Activated CD8-positive, alpha-beta T cell treated with anti-CD3 and anti-CD28 coated beads for 36 hours (primary cell): ENCODE results near the gene INTS2. TPM values are rescaled to one million over a fixed set of nuclear protein-coding genes. Genes with fewer than 3 reads are reported as not detected.

Experiments
- ATAC-seq: fragments of 200-7000 bp; cut with Tn5 transposase; one replicate; pipeline ENCODE4 v1.10.0; 2021; ENCODE audit warnings: mild to moderate bottlenecking, moderate library complexity
- CTCF ChIA-PET: fragments of 350-600 bp; sonication (Branson Sonifier 250); formaldehyde crosslinking; loops from one replicate; lab custom pipeline; 2021; ENCODE audit warnings: antibody characterized with exemption; lab: Charles Lee
- POLR2A ChIA-PET: fragments of 350-600 bp; sonication (Branson Sonifier 250); formaldehyde crosslinking; loops from one replicate; lab custom pipeline; 2021; ENCODE audit warnings: antibody characterized with exemption; lab: Charles Lee
- DNase-seq: peaks from one replicate; pipeline ENCODE4 v3.0.0-alpha.2; 2020
- H3K27ac Mint-ChIP-seq: one replicate; pipeline ENCODE4 v1.8.0; 2021; ENCODE audit warnings: mild to moderate bottlenecking, mixed read lengths
- H3K27me3 Mint-ChIP-seq: one replicate; pipeline ENCODE4 v1.8.0; 2021; ENCODE audit warnings: mixed read lengths
- H3K36me3 Mint-ChIP-seq: one replicate; pipeline ENCODE4 v1.8.0; 2021; ENCODE audit warnings: low read depth, mixed read lengths
- H3K4me1 Mint-ChIP-seq: one replicate; pipeline ENCODE4 v1.8.0; 2021; ENCODE audit warnings: low read depth, mixed read lengths
- H3K4me3 Mint-ChIP-seq: one replicate; pipeline ENCODE4 v1.8.0; 2021; ENCODE audit warnings: mild to moderate bottlenecking, moderate library complexity, mixed read lengths
- H3K9me3 Mint-ChIP-seq: one replicate; pipeline ENCODE4 v1.8.0; 2021; ENCODE audit warnings: mixed read lengths
- CTCF ChIP-seq: fragments of 200-600 bp; IDR thresholded peaks from one replicate; pipeline ENCODE4 v1.8.0; 2022; ENCODE audit warnings: antibody characterized with exemption, mild to moderate bottlenecking
- intact Hi-C: fragments of 100-400 bp; cut with micrococcal nuclease; formaldehyde crosslinking; loops from one replicate; pipeline ENCODE4 v1.10.0; 2022
- total RNA-seq, 2 experiments: library from RNA; stranded (reverse); gene quantifications; one replicate each; pipeline ENCODE4 v1.2.3, GENCODE V29; 2021

The INTS2 gene
- total RNA-seq, 2 experiments from 2014 or later = 30.7 to 33.5 TPM

DNA sequence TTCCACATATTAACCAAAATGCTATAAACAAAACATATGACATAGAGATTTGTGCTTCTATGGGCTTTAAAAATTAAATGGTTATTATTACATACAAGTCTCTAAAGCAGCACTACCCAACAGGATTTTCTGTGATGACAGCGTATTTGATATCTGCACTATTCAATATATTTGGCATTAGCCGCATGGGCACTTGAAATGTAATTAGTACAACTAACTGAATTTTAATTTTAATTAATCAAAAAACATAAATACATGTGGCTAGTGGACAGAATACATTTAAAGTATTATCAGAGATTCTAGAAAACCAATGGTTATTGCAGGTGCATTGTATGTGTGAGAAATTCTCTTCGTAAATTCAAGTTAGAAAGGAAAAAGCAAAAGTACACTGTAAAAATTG lies 110.3 kb downstream of the INTS2 start:
- Mint-ChIP-seq H3K4me3 (no peak overlapping the region), H3K27ac (no peak overlapping the region), H3K36me3 (peaks cover 23% of the 10 kb centered on the region), H3K4me1 (peaks cover 7% of the 10 kb centered on the region), H3K27me3 (no peaks in the 10 kb centered on the region), H3K9me3 (no peaks in the 10 kb centered on the region)
- POLR2A ChIA-PET = no interaction called here
- CTCF ChIA-PET = no interaction called here
- intact Hi-C loops = no loop called here
- TF ChIP-seq CTCF = no peak
- ATAC-seq (no peak), DNase-seq (no peak)

GRCh38 chr17:61816538-61816937 lies 111.2 kb downstream of the INTS2 start:
- CTCF ChIA-PET = no interaction called here
- intact Hi-C loops = no loop called here
- ATAC-seq (no peak), DNase-seq (peak; percentile 12)
- Mint-ChIP-seq H3K27ac (no peak overlapping the region), H3K4me1 (peaks cover 7% of the 10 kb centered on the region), H3K4me3 (no peak overlapping the region), H3K27me3 (no peaks in the 10 kb centered on the region), H3K9me3 (no peaks in the 10 kb centered on the region), H3K36me3 (peaks cover 20% of the 10 kb centered on the region)
- TF ChIP-seq CTCF = no peak
- POLR2A ChIA-PET = no interaction called here

DNA sequence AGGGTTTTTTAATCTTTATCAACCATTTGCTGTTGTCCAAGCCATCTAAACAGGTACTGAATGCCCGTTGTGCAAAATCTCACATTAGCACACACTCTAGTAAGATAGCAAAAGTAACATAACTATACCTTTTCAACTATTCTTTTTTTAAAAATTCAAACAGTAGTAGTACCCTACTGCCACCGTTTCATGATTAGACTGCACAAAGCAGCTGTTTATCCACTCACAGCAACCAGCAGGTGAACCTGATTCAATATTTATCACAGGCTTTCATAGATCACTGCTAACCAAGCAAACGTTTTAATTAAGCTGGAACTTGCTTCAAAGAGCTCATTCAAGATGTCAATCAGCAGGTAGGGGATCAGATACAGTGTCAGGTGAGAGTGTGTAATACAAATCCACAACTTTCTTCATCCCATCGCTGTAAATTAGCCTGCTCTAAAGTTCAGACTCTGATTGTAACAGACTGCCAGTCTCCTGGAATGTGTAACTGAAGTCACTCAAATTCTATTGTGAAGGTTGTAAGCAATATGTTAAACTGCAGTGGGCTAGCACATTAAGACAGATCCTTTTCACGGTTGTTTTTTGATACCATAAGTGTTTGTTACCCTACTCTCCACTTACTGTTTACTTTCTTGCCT lies 111.8 kb downstream of the INTS2 start:
- H3K36me3 Mint-ChIP-seq = peaks cover 16% of the 10 kb centered on the region
- ChIA-PET CTCF (no interaction called here), POLR2A (no interaction called here)
- no peaks in the 10 kb centered on the region for H3K27me3 Mint-ChIP-seq
- H3K9me3 Mint-ChIP-seq = no peaks in the 10 kb centered on the region
- intact Hi-C loops = no loop called here
- no peak overlapping the region for H3K4me3 Mint-ChIP-seq
- H3K27ac Mint-ChIP-seq = no peak overlapping the region
- H3K4me1 Mint-ChIP-seq = peaks cover 7% of the 10 kb centered on the region
- ATAC-seq (no peak), DNase-seq (no peak)
- no peak for TF ChIP-seq CTCF

Other genes with a start within 250 kb of the INTS2 start
- 10 to 100 TPM; 13.2 to 14.5 TPM for gene BRIP1, start 64.5 kb downstream of the INTS2 start, total RNA-seq
- 10 to 100 TPM; 36.2 to 36.4 TPM for gene MED13, start 137.3 kb upstream of the INTS2 start, total RNA-seq